GM21447 (cell line): ENCODE results near the gene ZFYVE28.

ENCODE experiments used
- ATAC-seq: cut with Tn5 transposase; IDR thresholded peaks from one replicate; pipeline ENCODE4 v1.9.1; 2021; ENCODE audit not compliant: unreplicated experiment

ZFYVE28 gene

GRCh38 chr4:2264481-2265041, 153.9 kb downstream of the ZFYVE28 start:
- ATAC-seq: no peak

GRCh38 chr4:2263926-2264321, 154.5 kb downstream of the ZFYVE28 start:
- ATAC-seq: no peak

GRCh38 chr4:2262944-2263250, 155.5 kb downstream of the ZFYVE28 start:
- no peak for ATAC-seq

DNA sequence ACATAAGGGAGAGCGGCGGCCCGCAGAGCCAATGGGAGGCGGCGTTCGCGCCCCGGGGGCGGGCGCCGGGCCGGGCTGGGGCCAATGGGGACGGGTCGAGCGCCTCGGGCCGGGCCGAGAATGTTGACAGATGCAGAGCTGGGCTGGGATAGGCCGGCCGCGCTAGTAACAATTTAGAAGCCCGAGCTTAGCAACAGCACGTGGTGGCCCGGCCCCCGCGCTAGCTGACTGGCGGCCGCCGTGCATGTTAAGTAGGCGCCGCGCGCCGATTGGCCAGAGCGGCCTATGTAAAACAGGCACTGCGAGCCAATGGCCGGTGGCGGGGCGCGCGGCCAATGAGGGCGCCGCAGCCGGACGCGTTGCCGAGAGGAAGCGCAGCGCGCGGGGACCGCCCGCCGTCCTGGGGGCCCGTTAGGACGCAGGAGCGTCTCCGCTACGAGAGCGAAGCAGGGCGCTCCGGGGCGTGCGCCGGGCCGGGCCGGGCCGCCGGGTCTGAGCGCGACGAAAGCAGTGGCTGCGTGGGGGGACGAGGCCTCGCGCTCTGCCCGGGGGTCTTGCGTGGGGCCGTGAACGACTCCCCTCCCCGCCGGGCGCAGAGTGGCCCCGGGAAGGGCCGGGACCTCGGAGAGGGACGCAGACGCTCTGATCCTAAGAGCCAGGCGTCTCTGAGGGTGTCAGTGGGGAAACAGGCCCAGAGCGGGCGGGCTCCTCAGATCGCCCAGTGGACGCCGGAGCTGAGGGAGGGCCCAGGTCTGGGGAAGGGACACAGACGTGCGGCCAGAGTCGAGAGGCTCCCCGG, 156.1 kb downstream of the ZFYVE28 start:
- peak; percentile 92 for ATAC-seq

GRCh38 chr4:2261853-2262144, 156.6 kb downstream of the ZFYVE28 start, which contains the start of gene MXD4:
Gene MXD4 (minus strand): TSS chr4:2262109. CDS start chr4:2261980, 129 bp downstream.
- ATAC-seq: no peak

- ATAC-seq: peak; percentile 27
Measured at GRCh38 chr4:2261110-2261852, 157.2 kb downstream of the ZFYVE28 start.

DNA sequence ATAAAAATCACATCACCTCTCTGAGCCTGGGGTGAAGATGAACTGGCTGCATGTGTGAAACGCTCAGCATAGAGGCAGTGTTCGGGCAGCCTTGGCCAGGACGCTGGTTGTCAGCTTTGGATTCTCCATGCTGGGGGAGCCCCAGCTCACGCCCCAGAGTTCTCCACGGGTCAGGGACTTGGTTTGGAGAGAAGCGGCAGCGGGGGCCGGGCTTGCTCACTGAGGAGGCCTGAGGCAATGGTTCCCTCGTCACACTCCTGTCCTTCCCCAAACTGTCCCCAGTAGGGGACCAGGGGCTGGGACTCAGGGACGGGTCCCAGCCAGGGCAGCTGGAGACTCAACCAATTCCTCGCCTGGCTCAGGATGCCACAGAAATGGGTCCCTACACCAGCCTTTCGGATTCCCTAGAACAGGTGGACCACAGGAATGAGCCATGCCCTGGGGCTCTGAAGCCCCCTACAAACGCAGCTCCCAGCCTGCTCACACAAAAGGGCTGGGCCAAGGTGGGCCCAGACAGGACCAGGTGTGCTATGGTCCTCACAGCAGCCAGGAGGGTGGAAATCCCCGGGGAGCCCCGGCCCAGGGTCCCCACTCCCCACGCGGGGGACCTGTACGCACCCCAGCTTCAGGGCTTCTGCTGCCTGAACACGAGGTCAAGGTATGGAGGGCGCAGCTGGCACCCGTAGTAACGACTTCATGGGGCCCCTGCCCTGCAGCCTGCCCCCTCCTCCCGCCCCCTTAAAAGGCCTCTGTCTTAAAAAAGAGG, 157.9 kb downstream of the ZFYVE28 start:
- no peak for ATAC-seq

DNA sequence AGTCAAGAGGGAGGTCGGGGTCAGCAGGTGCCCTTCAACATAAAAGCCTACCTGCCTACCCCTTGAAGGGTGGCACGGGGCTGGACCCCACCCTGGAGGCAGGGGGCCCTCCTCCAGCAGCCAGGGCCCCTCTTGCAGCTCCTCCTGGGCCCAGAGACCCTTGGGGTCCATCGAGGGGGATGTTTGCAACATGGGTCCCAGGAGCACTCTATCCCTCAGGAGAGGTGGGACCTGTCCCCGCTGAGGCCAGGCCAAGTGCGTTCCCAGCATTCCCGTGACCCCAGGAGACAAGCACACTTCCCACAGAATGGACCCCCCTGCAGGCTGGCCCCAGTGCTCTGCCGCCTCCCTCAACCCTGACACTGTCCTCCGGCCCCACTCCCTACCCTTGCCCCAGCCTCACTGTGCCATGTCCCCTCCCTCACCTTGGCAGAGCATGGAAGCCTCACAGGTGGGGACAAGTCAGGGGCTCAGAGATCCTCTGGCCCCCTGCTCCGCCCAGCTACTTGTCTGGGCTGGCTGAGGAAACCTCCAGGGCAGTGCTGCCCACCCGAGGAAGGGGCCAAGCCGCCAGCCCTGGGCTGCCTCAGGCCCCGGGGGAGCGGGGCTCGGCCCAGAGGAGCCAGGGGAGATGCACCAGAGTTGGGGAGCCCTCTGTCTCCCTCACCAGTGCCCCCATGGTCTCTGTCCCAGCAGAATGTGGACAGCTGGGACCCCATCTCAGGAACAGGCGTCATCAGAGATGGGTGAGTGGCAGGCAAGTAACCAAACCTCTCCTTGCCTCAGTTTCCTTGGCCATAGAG, 158.7 kb downstream of the ZFYVE28 start:
- ATAC-seq: no peak

GRCh38 chr4:2259036-2259540, 159.4 kb downstream of the ZFYVE28 start:
- ATAC-seq: no peak

- ATAC-seq: no peak
Measured at GRCh38 chr4:2258091-2259035, 160.1 kb downstream of the ZFYVE28 start.

- no peak for ATAC-seq
Measured at GRCh38 chr4:2257361-2258081, 160.9 kb downstream of the ZFYVE28 start.

DNA sequence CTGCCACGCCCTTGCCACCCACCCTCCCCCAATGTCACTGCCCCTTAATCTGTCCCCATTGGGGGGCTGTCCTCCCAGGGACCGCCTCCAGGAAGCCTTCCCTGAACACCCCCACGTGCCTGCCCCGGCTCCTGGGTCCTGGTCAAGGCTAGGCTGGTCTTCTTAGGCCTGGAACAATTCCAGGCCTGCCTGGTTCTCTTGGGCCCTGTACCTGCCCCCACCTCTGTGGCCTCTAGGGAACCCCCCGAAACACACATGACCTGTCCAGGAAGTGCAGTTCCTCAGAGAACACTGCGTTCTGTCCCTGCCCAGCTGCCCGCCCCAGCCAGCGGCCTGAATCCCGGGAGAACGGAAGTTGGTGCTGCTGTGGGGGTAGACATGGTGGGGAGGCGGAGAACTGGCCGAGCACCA, 161.7 kb downstream of the ZFYVE28 start:
- no peak for ATAC-seq

- no peak for ATAC-seq
Measured at GRCh38 chr4:2256156-2256731, 162.2 kb downstream of the ZFYVE28 start.

DNA sequence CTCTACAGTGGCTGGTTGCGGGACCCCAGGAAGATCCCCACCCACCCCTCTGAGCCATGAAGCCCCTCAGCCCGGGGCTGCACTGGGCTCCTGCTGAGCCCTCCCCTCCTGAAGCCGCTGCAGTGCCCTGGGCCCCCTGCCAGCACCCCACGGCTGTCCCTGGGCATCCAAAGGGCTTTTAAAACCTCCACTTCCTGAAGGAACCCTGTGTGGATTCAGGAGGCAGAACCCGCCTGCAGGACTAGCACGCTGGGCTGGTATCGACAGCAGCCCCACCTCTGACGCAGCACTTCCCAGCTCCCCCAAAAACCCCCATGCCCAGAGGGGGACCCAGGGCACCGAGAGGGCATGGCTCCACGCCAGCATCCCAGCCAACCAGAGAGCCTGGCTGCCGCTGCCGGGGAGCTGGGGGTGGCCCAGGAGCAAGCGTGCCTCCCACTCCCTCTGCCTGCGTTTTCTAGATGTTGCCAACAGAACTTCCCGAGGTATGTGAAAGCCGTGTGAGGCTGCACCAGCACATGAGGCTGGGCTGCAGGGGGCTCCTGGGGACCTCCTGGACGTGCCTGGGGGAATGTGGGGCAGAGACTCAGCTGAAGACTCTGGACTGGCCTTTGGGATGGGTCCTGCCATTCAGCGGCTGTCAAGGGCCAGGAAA, 162.8 kb downstream of the ZFYVE28 start:
- ATAC-seq: no peak

DNA sequence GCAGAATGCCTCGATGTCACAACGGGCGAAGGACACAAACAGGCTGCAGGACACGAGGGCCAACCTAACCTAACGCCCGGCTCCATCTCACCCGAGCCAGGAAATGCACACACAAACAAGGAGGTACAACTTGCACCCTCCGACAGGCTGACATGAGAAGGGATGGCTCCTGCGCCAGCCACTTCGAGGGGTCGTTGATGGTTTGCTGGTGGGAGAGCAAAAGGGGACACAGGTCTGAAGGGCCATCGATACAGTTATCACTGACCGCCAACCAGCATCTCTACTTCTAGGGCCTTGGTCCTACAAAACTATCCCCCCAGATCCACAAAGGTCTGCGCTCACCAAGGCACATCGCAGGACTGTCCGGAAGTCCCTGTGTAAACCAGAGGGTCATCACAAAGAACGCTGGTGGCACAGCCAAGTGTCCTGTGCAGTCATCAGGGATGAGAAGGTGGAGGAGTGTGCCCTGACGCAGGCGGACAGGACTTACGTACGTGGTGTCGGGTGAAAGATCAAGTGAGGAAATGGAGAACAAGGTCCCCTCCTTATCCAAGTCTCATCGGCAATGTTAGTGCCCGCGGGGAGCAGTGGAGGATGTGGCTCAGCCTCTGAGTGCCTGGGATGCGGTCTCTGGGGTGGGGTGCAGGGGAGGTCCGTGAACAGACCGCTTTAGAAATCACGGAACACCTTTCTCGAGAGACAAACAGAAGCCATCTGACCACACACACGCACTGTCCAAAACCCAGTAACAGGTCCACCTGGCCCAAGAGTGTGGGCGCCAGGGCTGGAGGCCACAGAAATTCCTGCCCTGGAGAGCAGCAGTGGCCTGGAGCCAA, 163.6 kb downstream of the ZFYVE28 start:
- ATAC-seq: no peak

DNA sequence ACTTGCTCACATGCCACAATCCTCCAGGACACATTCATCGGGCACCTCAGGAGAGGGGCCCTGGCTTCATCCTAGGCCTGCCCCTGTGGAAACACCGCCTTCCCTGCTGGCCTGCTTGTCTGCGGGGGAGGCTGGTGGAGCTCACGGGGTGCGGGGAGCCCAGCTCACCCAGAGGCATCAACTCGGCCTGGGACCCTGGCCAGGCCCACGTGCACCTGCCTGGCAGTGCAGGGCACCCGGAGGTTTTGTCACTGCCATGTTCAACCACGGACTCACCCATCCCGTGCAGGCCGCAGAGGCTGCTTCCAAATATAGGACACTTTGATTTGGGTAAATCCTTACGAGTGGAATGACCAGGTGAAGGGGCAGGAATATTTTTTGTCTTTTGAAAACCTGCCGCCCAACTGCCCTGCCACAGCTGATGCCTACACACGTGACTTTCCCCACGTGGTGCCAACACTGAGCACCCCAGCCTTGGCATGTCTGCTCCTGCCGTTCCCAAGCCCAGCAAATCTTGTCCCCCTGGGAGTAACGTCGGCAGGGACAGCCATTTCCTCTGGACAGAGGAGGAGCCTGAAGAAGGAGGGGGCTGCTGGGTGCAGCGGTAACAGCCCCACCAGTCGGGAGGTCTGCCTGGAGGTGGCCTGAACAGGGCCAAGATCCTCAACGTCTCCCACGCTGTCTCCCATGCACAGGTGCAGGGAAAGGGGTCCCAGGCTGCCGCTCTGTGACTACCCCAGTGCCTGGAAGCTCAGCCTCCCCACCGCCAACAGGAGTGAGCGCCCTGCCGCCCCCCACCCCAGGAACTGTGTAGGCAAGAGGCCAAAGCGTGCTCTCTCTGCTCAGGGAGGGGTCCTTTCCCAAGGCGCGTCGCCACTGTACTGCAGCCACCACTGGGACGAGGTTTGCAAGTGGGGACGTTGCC, 165.0 kb downstream of the ZFYVE28 start:
- no peak for ATAC-seq
